ENCODE data around the gene FASN. TPM values are rescaled to one million over a fixed set of nuclear protein-coding genes. Genes with fewer than 3 reads are reported as not detected.

The FASN gene
- total RNA-seq, 1 experiment from 2014 or later: 372 TPM

GRCh38 chr17:82050152-82050760, 47.8 kb downstream of the FASN start:
- Mint-ChIP-seq H3K4me1 (ENCODE audit: low read depth, unreplicated experiment) (no peaks in the 10 kb centered on the region), H3K36me3 (ENCODE audit: insufficient read depth, unreplicated experiment) (peaks cover 60% of the 10 kb centered on the region), H3K27me3 (ENCODE audit: unreplicated experiment) (no peaks in the 10 kb centered on the region), H3K27ac (ENCODE audit: unreplicated experiment) (peak overlapping the region; percentile 60), H3K9me3 (ENCODE audit: low read depth, unreplicated experiment) (no peaks in the 10 kb centered on the region), H3K4me3 (ENCODE audit: low read depth, unreplicated experiment) (peak overlapping the region; percentile 80)
- TF ChIP-seq CTCF (IDR thresholded peaks at IDR 0.05; ENCODE audit: unreplicated experiment): no peak
- intact Hi-C loops (cut with micrococcal nuclease; ENCODE audit: unreplicated experiment): no loop called here
- no peak for DNase-seq
- BruUV-seq (replicated peaks): no TSS peak
- CTCF ChIA-PET: interaction anchor here (0.5 to 1.3 kb wide), 2 partner anchors 12 to 411 kb away, joined by 3 to 4 read pairs; partner anchors contain the start of gene DCXR

- intact Hi-C loops (cut with micrococcal nuclease; ENCODE audit: unreplicated experiment): no loop called here
- H3K36me3 Mint-ChIP-seq (ENCODE audit: insufficient read depth, unreplicated experiment): peaks cover 53% of the 10 kb centered on the region
- BruUV-seq (replicated peaks): no TSS peak
- CTCF ChIA-PET: no interaction called here
- TF ChIP-seq CTCF (IDR thresholded peaks at IDR 0.05; ENCODE audit: unreplicated experiment): no peak
- H3K4me3 Mint-ChIP-seq (ENCODE audit: low read depth, unreplicated experiment): no peak overlapping the region
- no peaks in the 10 kb centered on the region for H3K4me1 Mint-ChIP-seq (ENCODE audit: low read depth, unreplicated experiment)
- H3K9me3 Mint-ChIP-seq (ENCODE audit: low read depth, unreplicated experiment): no peaks in the 10 kb centered on the region
- DNase-seq: no peak
- no peaks in the 10 kb centered on the region for H3K27me3 Mint-ChIP-seq (ENCODE audit: unreplicated experiment)
- no peak overlapping the region for H3K27ac Mint-ChIP-seq (ENCODE audit: unreplicated experiment)
Observed at GRCh38 chr17:82049521-82049971, 48.5 kb downstream of the FASN start.

- TF ChIP-seq CTCF (IDR thresholded peaks at IDR 0.05; ENCODE audit: unreplicated experiment): no peak
- DNase-seq: no peak
- H3K27ac Mint-ChIP-seq (ENCODE audit: unreplicated experiment): no peak overlapping the region
- no peaks in the 10 kb centered on the region for H3K4me1 Mint-ChIP-seq (ENCODE audit: low read depth, unreplicated experiment)
- CTCF ChIA-PET: no interaction called here
- no peaks in the 10 kb centered on the region for H3K9me3 Mint-ChIP-seq (ENCODE audit: low read depth, unreplicated experiment)
- no peak overlapping the region for H3K4me3 Mint-ChIP-seq (ENCODE audit: low read depth, unreplicated experiment)
- no TSS peak for BruUV-seq (replicated peaks)
- H3K36me3 Mint-ChIP-seq (ENCODE audit: insufficient read depth, unreplicated experiment): peaks cover 49% of the 10 kb centered on the region
- no peaks in the 10 kb centered on the region for H3K27me3 Mint-ChIP-seq (ENCODE audit: unreplicated experiment)
- intact Hi-C loops (cut with micrococcal nuclease; ENCODE audit: unreplicated experiment): no loop called here
Observed at GRCh38 chr17:82049106-82049505, 48.9 kb downstream of the FASN start.

- BruUV-seq (replicated peaks): no TSS peak
- Mint-ChIP-seq H3K9me3 (ENCODE audit: low read depth, unreplicated experiment) (no peaks in the 10 kb centered on the region), H3K36me3 (ENCODE audit: insufficient read depth, unreplicated experiment) (peaks cover 44% of the 10 kb centered on the region), H3K4me3 (ENCODE audit: low read depth, unreplicated experiment) (no peak overlapping the region), H3K4me1 (ENCODE audit: low read depth, unreplicated experiment) (no peaks in the 10 kb centered on the region), H3K27me3 (ENCODE audit: unreplicated experiment) (no peaks in the 10 kb centered on the region), H3K27ac (ENCODE audit: unreplicated experiment) (no peak overlapping the region)
- no peak for DNase-seq
- intact Hi-C loops (cut with micrococcal nuclease; ENCODE audit: unreplicated experiment): no loop called here
- no peak for TF ChIP-seq CTCF (IDR thresholded peaks at IDR 0.05; ENCODE audit: unreplicated experiment)
- CTCF ChIA-PET: no interaction called here
Observed at GRCh38 chr17:82048571-82048971, 49.5 kb downstream of the FASN start.
